Measurements from ENCODE around the gene HADHB.
A peak's percentile ranks its signal among the peaks of the same experiment; 100 is the strongest.

The HADHB gene
- total RNA-seq = 43.0 to 87.1 (median 84.6) reads per million in 9 experiments

DNA sequence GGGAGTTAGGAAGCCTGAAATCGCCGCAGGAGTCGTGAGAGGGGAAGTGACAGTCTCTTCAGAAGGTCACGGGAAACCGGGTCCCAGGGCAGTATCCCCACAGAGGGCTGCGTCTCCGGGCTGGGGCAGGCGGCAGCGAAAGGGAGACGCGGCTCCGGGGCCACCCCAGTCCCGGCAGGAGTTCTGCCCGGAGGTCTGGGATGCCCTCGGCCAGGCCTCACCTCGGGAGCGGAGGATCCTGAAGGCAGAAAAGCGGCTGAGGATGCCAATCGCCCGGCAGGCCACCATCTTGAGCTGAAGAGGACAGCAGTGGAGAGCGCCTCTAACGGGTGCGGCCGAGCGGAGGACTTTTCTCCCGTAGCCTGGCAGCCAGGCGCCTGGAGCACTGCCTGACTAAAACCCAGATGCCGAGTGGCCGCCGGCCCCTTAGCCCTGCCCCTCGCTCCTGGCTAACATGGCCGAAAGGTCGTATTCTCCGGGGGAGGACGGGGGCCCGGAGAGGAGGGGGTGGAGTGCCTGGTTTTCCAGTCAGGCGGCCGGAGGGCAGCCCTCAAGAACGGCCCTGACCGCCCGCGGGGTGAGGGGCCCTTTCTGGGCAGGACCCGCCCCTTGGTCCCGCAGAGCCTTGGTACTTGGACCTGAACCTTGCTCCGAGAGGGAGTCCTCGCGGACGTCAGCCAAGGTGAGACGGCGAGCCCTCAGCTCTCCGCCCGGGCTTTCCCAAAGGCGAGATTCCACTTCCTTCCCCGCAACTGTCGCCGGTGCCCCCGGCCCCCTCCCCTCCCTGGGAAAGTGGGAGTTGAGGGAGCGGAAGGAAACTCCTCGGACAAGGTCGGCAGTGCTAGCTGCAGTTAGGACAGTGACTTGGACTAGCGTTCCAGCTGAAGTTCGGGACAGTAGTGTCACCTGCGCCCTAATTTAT is at the start of gene HADHB, which contains the start of gene HADHA:
HADHB (plus strand) TSS at position 631 of the 922 bp plus-strand sequence. CDS start 9,316 bp downstream, outside the sequence.
HADHA (minus strand) TSS at position 324 of the 922 bp plus-strand sequence; CDS start at position 288, 36 bp downstream.
- ATAC-seq (replicated peaks) = peak; percentile 80
- peak within 1 kb of the TSS; percentile 99 to 100 for H3K4me3 Mint-ChIP-seq

GRCh38 chr2:26195040-26195984 is 49.4 kb upstream of the HADHB start:
- ATAC-seq (replicated peaks) (no peak), DNase-seq (no peak)
- H3K9me3 Mint-ChIP-seq = no peaks in the 10 kb centered on the region
- no peak overlapping the region for H3K4me3 Mint-ChIP-seq
- peaks cover 39% of the 10 kb centered on the region for H3K36me3 Mint-ChIP-seq (ENCODE audit: insufficient read depth)
- H3K27me3 Mint-ChIP-seq = no peaks in the 10 kb centered on the region
- H3K4me1 Mint-ChIP-seq (ENCODE audit: low read depth in 2 of 2) = no peaks in the 10 kb centered on the region
- peak overlapping the region in 1 of 2 donors; percentile 71 for H3K27ac Mint-ChIP-seq

More for the DNA sequence above, at the start of gene HADHB, which contains the start of gene HADHA:
- DNase-seq = peak; percentile 76 to 88 (median 81)
- no peaks in the 10 kb centered on the region for H3K27me3 Mint-ChIP-seq
- H3K9me3 Mint-ChIP-seq = no peaks in the 10 kb centered on the region
- peaks cover 43 to 60% of the 10 kb centered on the region in 2 donors for H3K4me1 Mint-ChIP-seq (ENCODE audit: low read depth in 2 of 2)
- H3K27ac Mint-ChIP-seq = peak within 1 kb of the TSS; percentile 100
- peaks cover 38% of the 10 kb centered on the region for H3K36me3 Mint-ChIP-seq (ENCODE audit: insufficient read depth)

DNA sequence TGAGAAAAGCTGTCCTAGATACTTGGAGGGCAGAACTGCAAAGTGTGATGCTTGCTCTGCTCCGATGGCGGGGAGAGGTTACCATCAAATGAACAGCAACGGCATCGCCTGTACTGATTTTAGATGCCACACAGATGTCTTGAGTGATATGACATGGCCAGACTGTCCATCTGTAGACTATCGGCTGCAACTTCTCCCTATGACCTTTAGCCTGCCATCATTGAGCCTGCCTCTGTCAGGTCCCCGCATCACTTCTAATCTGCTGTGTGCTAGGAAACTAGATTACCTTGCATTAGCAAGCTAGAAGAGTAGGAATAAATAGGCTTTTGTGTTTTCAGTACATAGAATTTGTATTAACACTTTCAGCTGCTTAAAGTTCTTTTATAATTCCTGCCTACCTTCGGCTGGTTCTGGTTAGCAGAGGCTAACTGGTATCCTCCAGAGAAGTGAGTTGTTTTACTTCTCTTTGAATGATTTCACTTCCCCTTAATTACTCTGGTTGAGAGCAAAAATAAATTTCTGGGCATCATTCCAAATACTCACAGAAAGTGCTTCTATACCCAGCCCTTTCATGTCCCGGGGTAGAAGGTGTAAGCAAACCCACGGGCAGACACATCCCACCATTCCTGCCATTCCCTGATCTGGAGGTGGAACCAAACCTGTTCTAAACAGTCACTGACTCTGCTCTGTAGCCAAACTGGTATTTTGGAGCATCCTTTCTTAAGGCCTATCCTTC is 47.9 kb upstream of the HADHB start:
- peaks cover 55% of the 10 kb centered on the region for H3K36me3 Mint-ChIP-seq (ENCODE audit: insufficient read depth)
- H3K27ac Mint-ChIP-seq = peak overlapping the region in 1 of 2 donors; percentile 79
- ATAC-seq (replicated peaks) = no peak
- H3K4me1 Mint-ChIP-seq (ENCODE audit: low read depth in 2 of 2) = no peaks in the 10 kb centered on the region
- no peaks in the 10 kb centered on the region for H3K27me3 Mint-ChIP-seq
- no peak overlapping the region for H3K4me3 Mint-ChIP-seq
- H3K9me3 Mint-ChIP-seq = no peaks in the 10 kb centered on the region
- no peak for DNase-seq

- no peak overlapping the region for H3K4me3 Mint-ChIP-seq
- no peaks in the 10 kb centered on the region for H3K27me3 Mint-ChIP-seq
- peaks cover 57% of the 10 kb centered on the region for H3K36me3 Mint-ChIP-seq (ENCODE audit: insufficient read depth)
- H3K4me1 Mint-ChIP-seq (ENCODE audit: low read depth in 2 of 2) = no peaks in the 10 kb centered on the region
- DNase-seq (no peak), ATAC-seq (replicated peaks) (no peak)
- no peaks in the 10 kb centered on the region for H3K9me3 Mint-ChIP-seq
- peak overlapping the region in 1 of 2 donors; percentile 18 for H3K27ac Mint-ChIP-seq
Measured at GRCh38 chr2:26197516-26197915, 47.2 kb upstream of the HADHB start.

- Mint-ChIP-seq H3K4me3 (no peak overlapping the region), H3K27me3 (no peaks in the 10 kb centered on the region), H3K4me1 (ENCODE audit: low read depth in 2 of 2) (no peaks in the 10 kb centered on the region), H3K9me3 (no peaks in the 10 kb centered on the region), H3K27ac (no peak overlapping the region), H3K36me3 (ENCODE audit: insufficient read depth) (peaks cover 63% of the 10 kb centered on the region)
- no peak for ATAC-seq (replicated peaks)
- no peak for DNase-seq
Measured at GRCh38 chr2:26202981-26203490, 41.7 kb upstream of the HADHB start.

DNA sequence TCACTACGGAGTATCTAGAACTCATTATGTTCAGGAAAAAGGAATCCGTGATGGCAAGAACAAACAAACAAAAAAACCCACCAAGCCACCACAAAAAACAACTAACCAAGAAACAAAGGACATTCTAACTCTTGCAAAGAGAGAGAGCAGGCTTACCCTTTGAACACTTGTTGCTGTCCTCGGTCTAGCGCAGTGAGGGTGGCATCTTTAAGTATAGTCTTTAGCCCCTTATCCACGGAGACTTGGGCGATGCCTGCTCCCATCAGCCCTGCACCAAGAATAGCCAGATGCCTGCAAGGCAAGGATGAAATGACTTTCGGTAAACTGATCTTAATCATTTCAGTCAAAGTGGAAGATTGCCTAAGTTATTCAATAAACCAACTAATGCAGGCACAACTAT is 40.8 kb upstream of the HADHB start:
- no peak overlapping the region for H3K27ac Mint-ChIP-seq
- no peak for ATAC-seq (replicated peaks)
- no peak overlapping the region for H3K4me3 Mint-ChIP-seq
- peaks cover 66% of the 10 kb centered on the region for H3K36me3 Mint-ChIP-seq (ENCODE audit: insufficient read depth)
- DNase-seq = no peak
- H3K9me3 Mint-ChIP-seq = no peaks in the 10 kb centered on the region
- H3K27me3 Mint-ChIP-seq = no peaks in the 10 kb centered on the region
- H3K4me1 Mint-ChIP-seq (ENCODE audit: low read depth in 2 of 2) = no peaks in the 10 kb centered on the region

- no peak overlapping the region for H3K4me3 Mint-ChIP-seq
- H3K4me1 Mint-ChIP-seq (ENCODE audit: low read depth in 2 of 2) = peaks cover 0 to 4% of the 10 kb centered on the region in 2 donors
- DNase-seq (no peak), ATAC-seq (replicated peaks) (no peak)
- H3K36me3 Mint-ChIP-seq (ENCODE audit: insufficient read depth) = peaks cover 73% of the 10 kb centered on the region
- peak overlapping the region in 1 of 2 donors; percentile 61 for H3K27ac Mint-ChIP-seq
- H3K9me3 Mint-ChIP-seq = no peaks in the 10 kb centered on the region
- no peaks in the 10 kb centered on the region for H3K27me3 Mint-ChIP-seq
Measured at GRCh38 chr2:26212011-26212410, 32.7 kb upstream of the HADHB start.

- no peak for ATAC-seq (replicated peaks)
- H3K27ac Mint-ChIP-seq = peak overlapping the region in 1 of 2 donors; percentile 1
- H3K4me1 Mint-ChIP-seq (ENCODE audit: low read depth in 2 of 2) = peaks cover 0 to 8% of the 10 kb centered on the region in 2 donors
- no peaks in the 10 kb centered on the region for H3K27me3 Mint-ChIP-seq
- no peaks in the 10 kb centered on the region for H3K9me3 Mint-ChIP-seq
- DNase-seq = no peak
- no peak overlapping the region for H3K4me3 Mint-ChIP-seq
- peaks cover 54% of the 10 kb centered on the region for H3K36me3 Mint-ChIP-seq (ENCODE audit: insufficient read depth)
Measured at GRCh38 chr2:26214759-26215158, 30.0 kb upstream of the HADHB start.

DNA sequence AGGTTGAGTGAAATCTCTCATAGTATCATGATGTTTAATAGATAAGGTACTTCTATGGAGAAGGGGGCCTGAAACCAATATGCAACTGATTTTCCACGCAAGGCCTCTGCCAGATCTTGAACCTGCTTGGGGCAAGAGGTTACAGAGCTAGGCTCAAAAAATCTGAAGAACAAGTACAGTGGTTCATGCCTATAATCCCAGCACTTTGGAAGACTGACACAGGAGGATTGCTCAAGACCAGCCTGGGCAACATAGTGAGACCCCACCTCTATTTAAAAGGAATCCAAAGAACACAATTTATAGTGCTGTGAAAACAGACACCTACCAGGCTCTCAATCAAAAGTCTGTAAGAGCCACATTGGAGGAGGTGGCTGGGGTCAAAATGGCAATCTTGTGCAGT is 28.9 kb upstream of the HADHB start:
- no peak for DNase-seq
- Mint-ChIP-seq H3K9me3 (no peaks in the 10 kb centered on the region), H3K27me3 (no peaks in the 10 kb centered on the region), H3K4me3 (no peak overlapping the region), H3K4me1 (ENCODE audit: low read depth in 2 of 2) (peaks cover 0 to 8% of the 10 kb centered on the region in 2 donors), H3K36me3 (ENCODE audit: insufficient read depth) (peaks cover 43% of the 10 kb centered on the region), H3K27ac (no peak overlapping the region)
- ATAC-seq (replicated peaks) = no peak

GRCh38 chr2:26216587-26216986 is 28.2 kb upstream of the HADHB start:
- no peak for ATAC-seq (replicated peaks)
- H3K4me3 Mint-ChIP-seq = no peak overlapping the region
- no peak for DNase-seq
- peaks cover 35% of the 10 kb centered on the region for H3K36me3 Mint-ChIP-seq (ENCODE audit: insufficient read depth)
- no peaks in the 10 kb centered on the region for H3K27me3 Mint-ChIP-seq
- no peak overlapping the region for H3K27ac Mint-ChIP-seq
- no peaks in the 10 kb centered on the region for H3K9me3 Mint-ChIP-seq
- peaks cover 0 to 8% of the 10 kb centered on the region in 2 donors for H3K4me1 Mint-ChIP-seq (ENCODE audit: low read depth in 2 of 2)

DNA sequence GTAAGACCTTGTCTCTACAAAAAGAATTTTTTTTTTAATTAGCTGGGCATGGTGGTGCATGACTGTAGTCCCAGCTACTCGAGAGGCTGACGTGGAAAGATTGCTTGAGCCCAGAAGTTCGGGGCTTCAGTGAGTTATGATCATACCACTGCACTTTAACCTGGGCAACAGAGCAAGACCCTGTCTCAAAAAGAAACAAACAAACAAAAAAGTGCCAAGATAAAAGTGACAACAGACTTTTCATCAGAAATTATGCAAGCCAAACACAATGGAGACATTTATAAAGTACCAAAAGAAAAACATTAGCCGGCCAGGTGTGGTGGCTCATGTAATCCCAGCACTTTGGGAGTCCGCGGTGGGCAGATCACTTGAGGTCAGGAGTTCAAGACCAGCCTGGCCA is 27.0 kb upstream of the HADHB start:
- ATAC-seq (replicated peaks) = no peak
- H3K36me3 Mint-ChIP-seq (ENCODE audit: insufficient read depth) = peaks cover 24% of the 10 kb centered on the region
- no peak overlapping the region for H3K27ac Mint-ChIP-seq

GRCh38 chr2:26223018-26223417 is 21.7 kb upstream of the HADHB start:
- Mint-ChIP-seq H3K27ac (peak overlapping the region in 1 of 2 donors; percentile 66), H3K9me3 (no peaks in the 10 kb centered on the region), H3K27me3 (no peaks in the 10 kb centered on the region), H3K4me3 (no peak overlapping the region), H3K4me1 (ENCODE audit: low read depth in 2 of 2) (peaks cover 0 to 8% of the 10 kb centered on the region in 2 donors), H3K36me3 (ENCODE audit: insufficient read depth) (peaks cover 20% of the 10 kb centered on the region)
- no peak for ATAC-seq (replicated peaks)
- no peak for DNase-seq

More for the DNA sequence above, 27.0 kb upstream of the HADHB start:
- no peaks in the 10 kb centered on the region for H3K27me3 Mint-ChIP-seq
- peaks cover 0 to 8% of the 10 kb centered on the region in 2 donors for H3K4me1 Mint-ChIP-seq (ENCODE audit: low read depth in 2 of 2)
- H3K4me3 Mint-ChIP-seq = no peak overlapping the region
- DNase-seq = no peak
- H3K9me3 Mint-ChIP-seq = no peaks in the 10 kb centered on the region
